ENCODE measurements around the gene CFAP61. TPM values are rescaled to one million over a fixed set of nuclear protein-coding genes. Genes with fewer than 3 reads are reported as not detected.

CFAP61 gene
- total RNA-seq, 6 donors from 2014 or later, result 0.37 to 14.3 (median 6.1) TPM

DNA sequence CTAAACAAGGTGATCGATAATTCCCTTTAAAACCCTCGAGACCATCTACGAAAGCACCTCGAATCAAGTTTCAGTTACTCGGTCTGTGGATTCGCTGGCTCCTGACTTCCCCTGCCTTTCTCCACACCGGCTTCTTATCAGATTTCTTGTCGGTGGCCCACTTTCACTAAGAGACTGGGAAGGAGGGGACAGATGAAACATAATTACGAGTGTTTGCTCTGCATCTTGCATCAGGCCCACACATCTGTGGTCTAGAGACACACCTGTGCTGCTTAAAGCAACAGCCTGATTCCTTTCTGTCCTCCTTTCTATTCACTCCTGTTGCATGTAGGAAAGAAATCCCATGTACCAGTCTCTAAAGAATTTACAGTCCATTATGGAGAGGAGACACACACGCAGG lies 353.3 kb downstream of the CFAP61 start:
- H3K9me3 ChIP-seq, result no peaks in the 10 kb centered on the region
- H3K4me3 ChIP-seq, result no peak overlapping the region
- H3K27ac ChIP-seq, result no peak overlapping the region
- no peaks in the 10 kb centered on the region for H3K27me3 ChIP-seq
- H3K4me1 ChIP-seq, result no peaks in the 10 kb centered on the region
- no peak for ATAC-seq (ENCODE audit: low FRiP score in 2 of 2)
- peaks cover 0 to 68% (median 6%) of the 10 kb centered on the region in 4 donors for H3K36me3 ChIP-seq
- WGBS, 2 donors, result 77 to 78% methylated on average over 10 of the region's 10 CpGs
- TF ChIP-seq EP300 (IDR thresholded peaks at IDR 0.05) (no peak), POLR2A (IDR thresholded peaks at IDR 0.05) (no peak), POLR2AphosphoS5 (IDR thresholded peaks at IDR 0.05) (no peak)
- TF ChIP-seq, protein P1, sequence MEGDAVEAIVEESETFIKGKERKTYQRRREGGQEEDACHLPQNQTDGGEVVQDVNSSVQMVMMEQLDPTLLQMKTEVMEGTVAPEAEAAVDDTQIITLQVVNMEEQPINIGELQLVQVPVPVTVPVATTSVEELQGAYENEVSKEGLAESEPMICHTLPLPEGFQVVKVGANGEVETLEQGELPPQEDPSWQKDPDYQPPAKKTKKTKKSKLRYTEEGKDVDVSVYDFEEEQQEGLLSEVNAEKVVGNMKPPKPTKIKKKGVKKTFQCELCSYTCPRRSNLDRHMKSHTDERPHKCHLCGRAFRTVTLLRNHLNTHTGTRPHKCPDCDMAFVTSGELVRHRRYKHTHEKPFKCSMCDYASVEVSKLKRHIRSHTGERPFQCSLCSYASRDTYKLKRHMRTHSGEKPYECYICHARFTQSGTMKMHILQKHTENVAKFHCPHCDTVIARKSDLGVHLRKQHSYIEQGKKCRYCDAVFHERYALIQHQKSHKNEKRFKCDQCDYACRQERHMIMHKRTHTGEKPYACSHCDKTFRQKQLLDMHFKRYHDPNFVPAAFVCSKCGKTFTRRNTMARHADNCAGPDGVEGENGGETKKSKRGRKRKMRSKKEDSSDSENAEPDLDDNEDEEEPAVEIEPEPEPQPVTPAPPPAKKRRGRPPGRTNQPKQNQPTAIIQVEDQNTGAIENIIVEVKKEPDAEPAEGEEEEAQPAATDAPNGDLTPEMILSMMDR (IDR thresholded peaks at IDR 0.05), result no peak
- no peak for DNase-seq

DNA sequence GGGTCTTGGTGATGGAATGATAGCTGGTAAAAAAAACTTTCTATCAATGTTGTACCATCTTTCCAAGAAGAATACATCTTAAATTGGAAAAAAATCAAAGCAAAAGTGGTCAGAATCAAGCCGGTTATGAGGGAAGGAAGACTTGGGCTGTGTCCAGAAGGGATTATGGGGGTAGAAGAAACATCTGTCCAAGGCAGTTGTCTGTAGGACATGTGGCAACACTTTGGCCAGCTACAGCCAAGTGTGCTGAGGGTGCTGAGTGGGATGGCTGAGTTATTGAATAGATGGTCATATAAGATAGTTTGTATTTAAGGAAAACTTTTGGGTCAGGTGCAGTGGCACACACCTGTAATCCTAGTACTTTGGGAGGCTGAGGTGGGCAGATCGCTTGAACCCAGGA lies 354.0 kb downstream of the CFAP61 start:
- H3K36me3 ChIP-seq, result peaks cover 0 to 68% (median 6%) of the 10 kb centered on the region in 4 donors
- ATAC-seq (ENCODE audit: low FRiP score in 2 of 2) (no peak), DNase-seq (no peak)
- H3K9me3 ChIP-seq, result no peaks in the 10 kb centered on the region
- WGBS, 2 donors, result 74 to 85% methylated on average over 2 of the region's 2 CpGs
- H3K27ac ChIP-seq, result no peak overlapping the region
- no peaks in the 10 kb centered on the region for H3K27me3 ChIP-seq
- no peaks in the 10 kb centered on the region for H3K4me1 ChIP-seq
- no peak overlapping the region for H3K4me3 ChIP-seq
- TF ChIP-seq EP300 (IDR thresholded peaks at IDR 0.05), result no peak
- no peak for TF ChIP-seq POLR2A (IDR thresholded peaks at IDR 0.05)
- TF ChIP-seq, protein P1 (IDR thresholded peaks at IDR 0.05), result no peak

DNA sequence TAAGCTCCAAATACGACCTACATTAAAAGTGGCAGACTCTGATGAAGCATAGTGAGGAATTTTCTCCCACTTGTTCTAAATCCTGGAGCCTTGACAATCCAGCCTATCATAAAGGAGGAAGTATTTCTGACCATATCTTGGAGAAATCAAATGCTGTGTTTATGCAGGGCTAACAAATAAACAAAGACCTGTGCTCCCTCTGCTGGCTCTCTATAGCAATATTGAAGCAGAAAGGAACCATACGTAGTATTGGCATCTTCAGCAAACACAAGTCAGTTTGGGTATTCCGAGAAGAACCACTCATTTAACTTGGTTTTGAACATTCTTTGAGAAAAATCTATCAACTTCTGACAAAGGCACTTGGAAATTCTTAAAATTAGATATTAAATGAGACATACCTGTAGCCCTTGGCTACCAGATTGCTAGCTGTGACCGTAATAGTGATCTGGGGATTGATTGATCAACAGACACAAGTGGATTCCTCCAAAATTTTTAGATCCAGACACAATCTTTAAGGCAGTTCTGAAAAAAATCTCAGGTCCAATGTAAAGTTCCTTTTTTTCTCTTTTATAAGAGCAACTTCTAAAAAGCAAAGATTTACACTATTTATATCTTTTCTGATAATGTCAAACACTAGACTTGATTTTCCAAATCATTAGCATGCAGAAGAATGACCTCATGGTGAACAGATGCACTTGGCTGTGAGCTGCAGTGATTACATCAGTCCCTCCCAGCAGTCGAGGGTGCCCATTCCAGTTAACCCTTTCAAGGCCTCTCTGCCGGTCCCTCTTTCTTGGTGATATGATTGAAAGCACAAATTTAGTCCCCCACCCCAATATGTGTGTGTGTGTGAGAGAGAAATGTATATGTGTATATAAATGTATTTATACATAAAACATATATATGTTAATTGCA lies 355.8 kb downstream of the CFAP61 start:
- Histone ChIP-seq H3K27ac (no peak overlapping the region), H3K36me3 (peaks cover 0 to 53% (median 2%) of the 10 kb centered on the region in 4 donors), H3K27me3 (no peaks in the 10 kb centered on the region), H3K4me1 (no peaks in the 10 kb centered on the region), H3K9me3 (no peaks in the 10 kb centered on the region), H3K4me3 (no peak overlapping the region)
- ATAC-seq (ENCODE audit: low FRiP score in 2 of 2), result peak in 1 of 2 donors; percentile 34
- TF ChIP-seq POLR2AphosphoS5 (IDR thresholded peaks at IDR 0.05), result no peak
- TF ChIP-seq, protein P1 (IDR thresholded peaks at IDR 0.05), result peak in 1 of 6 experiments; percentile 11
- DNase-seq, result no peak
- 70% methylated on average over 6 of the region's 6 CpGs for WGBS, 2 donors

DNA sequence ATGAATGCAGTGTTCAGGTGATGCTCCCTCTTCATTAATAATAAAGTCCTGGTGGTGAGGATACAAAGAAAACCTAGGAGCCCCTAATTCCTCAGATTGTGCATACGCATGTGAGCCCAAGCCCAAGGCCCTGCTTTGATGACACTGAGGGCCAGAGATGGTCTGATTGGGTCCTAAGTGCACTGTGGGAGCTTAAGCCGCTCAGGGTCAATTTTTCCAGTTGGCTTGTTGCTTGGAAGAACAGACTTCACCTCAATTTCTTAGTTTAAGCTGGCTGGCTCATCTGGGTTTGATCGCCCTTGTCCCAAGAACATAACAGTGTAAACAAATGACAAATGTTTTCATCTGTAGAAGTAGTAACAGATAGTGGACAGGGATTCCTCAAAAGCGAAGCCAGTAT lies 357.0 kb downstream of the CFAP61 start:
- no peak overlapping the region for H3K4me3 ChIP-seq
- 99 to 100% methylated on average over 3 to 4 of the region's 4 CpGs for WGBS, 2 donors

More for the DNA sequence above, 357.0 kb downstream of the CFAP61 start:
- TF ChIP-seq EP300 (IDR thresholded peaks at IDR 0.05), result no peak
- TF ChIP-seq, protein P1 (IDR thresholded peaks at IDR 0.05), result no peak
- TF ChIP-seq POLR2AphosphoS5 (IDR thresholded peaks at IDR 0.05), result no peak
- no peak for TF ChIP-seq POLR2A (IDR thresholded peaks at IDR 0.05)
- peaks cover 0 to 48% (median 2%) of the 10 kb centered on the region in 4 donors for H3K36me3 ChIP-seq
- no peaks in the 10 kb centered on the region for H3K27me3 ChIP-seq
- no peaks in the 10 kb centered on the region for H3K4me1 ChIP-seq
- no peak overlapping the region for H3K27ac ChIP-seq
- H3K9me3 ChIP-seq, result no peaks in the 10 kb centered on the region
- DNase-seq (no peak), ATAC-seq (ENCODE audit: low FRiP score in 2 of 2) (no peak)

Small RNAs within 50 kb of the gene (small RNA-seq; reads per million reads assigned to genes)
- gene RN7SL690P, result 0 reads per million in 4 donors

Other genes starting within 250 kb of the CFAP61 start
- gene NAA20, start 35.2 kb upstream of the CFAP61 start, total RNA-seq, result 10 to 100 TPM; 17.8 to 56.5 (median 49.4) TPM
- 10 to 100 TPM; 13.5 to 44.0 (median 18.4) TPM for gene CRNKL1, start 66 bp upstream of the CFAP61 start, total RNA-seq